Immature natural killer cell (primary cell): ENCODE results near the gene EPS8. TPM values are rescaled to one million over a fixed set of nuclear protein-coding genes. Genes with fewer than 3 reads are reported as not detected.

Experiments used
- DNase-seq, 3 donors: peaks; one replicate each; pipeline ENCODE4 v3.0.0; 2022; ENCODE audit warnings: mixed read lengths in 1 of 3
- H3K27ac Mint-ChIP-seq, 6 donors: one replicate each; pipeline ENCODE4 v1.8.0; 2020; ENCODE audit warnings: mixed read lengths in 6 of 6, mild to moderate bottlenecking in 5 of 6, inconsistent platforms in 4 of 6, moderate library complexity in 3 of 6
- H3K27me3 Mint-ChIP-seq, 3 donors: one replicate each; pipeline ENCODE4 v1.8.0; 2020 to 2021; ENCODE audit warnings: low read depth in 3 of 3, mild to moderate bottlenecking in 3 of 3, mixed read lengths in 3 of 3, moderate library complexity in 3 of 3, inconsistent platforms in 1 of 3
- H3K36me3 Mint-ChIP-seq, 3 donors: one replicate each; pipeline ENCODE4 v1.8.0; 2020; ENCODE audit warnings: mixed read lengths in 3 of 3, inconsistent platforms in 2 of 3, mild to moderate bottlenecking in 2 of 3
- H3K4me1 Mint-ChIP-seq, 2 donors: one replicate each; pipeline ENCODE4 v1.8.0; 2020; ENCODE audit warnings: inconsistent platforms in 2 of 2, mild to moderate bottlenecking in 2 of 2, mixed read lengths in 2 of 2, moderate library complexity in 1 of 2
- H3K4me3 Mint-ChIP-seq, 5 donors: one replicate each; pipeline ENCODE4 v1.8.0; 2020; ENCODE audit warnings: mild to moderate bottlenecking in 5 of 5, mixed read lengths in 5 of 5, inconsistent platforms in 3 of 5, moderate library complexity in 3 of 5
- H3K9me3 Mint-ChIP-seq, 6 donors: one replicate each; pipeline ENCODE4 v1.8.0; 2020; ENCODE audit warnings: mild to moderate bottlenecking in 6 of 6, mixed read lengths in 6 of 6, inconsistent platforms in 4 of 6, moderate library complexity in 3 of 6
- polyA plus RNA-seq, 3 donors: library from polyadenylated mRNA; unstranded; fragments of 300-500 nt; fragmentation: Illumina TruSeq; gene quantifications; one replicate each; pipeline ENCODE4 v1.2.3, GENCODE V29; 2021

The EPS8 gene
- polyA plus RNA-seq, 3 donors from 2014 or later, result 0.24 to 2.8 (median 2.0) TPM

- peaks cover 0 to 3% (median 0%) of the 10 kb centered on the region in 6 donors for H3K9me3 Mint-ChIP-seq
- no peaks in the 10 kb centered on the region for H3K36me3 Mint-ChIP-seq
- H3K4me3 Mint-ChIP-seq, result no peak overlapping the region
- no peaks in the 10 kb centered on the region for H3K4me1 Mint-ChIP-seq
- peaks cover 1 to 2% (median 2%) of the 10 kb centered on the region in 3 donors for H3K27me3 Mint-ChIP-seq
- DNase-seq, result no peak
- no peak overlapping the region for H3K27ac Mint-ChIP-seq
These were observed 144.5 kb downstream of the EPS8 start for GRCh38 chr12:15644700-15645099.

GRCh38 chr12:15638231-15638630 is 151.0 kb downstream of the EPS8 start:
- Mint-ChIP-seq H3K4me1 (no peaks in the 10 kb centered on the region), H3K4me3 (no peak overlapping the region), H3K27me3 (peaks cover 0 to 3% (median 2%) of the 10 kb centered on the region in 3 donors), H3K27ac (no peak overlapping the region), H3K36me3 (no peaks in the 10 kb centered on the region), H3K9me3 (peaks cover 0 to 4% (median 0%) of the 10 kb centered on the region in 6 donors)
- DNase-seq, result no peak

DNA sequence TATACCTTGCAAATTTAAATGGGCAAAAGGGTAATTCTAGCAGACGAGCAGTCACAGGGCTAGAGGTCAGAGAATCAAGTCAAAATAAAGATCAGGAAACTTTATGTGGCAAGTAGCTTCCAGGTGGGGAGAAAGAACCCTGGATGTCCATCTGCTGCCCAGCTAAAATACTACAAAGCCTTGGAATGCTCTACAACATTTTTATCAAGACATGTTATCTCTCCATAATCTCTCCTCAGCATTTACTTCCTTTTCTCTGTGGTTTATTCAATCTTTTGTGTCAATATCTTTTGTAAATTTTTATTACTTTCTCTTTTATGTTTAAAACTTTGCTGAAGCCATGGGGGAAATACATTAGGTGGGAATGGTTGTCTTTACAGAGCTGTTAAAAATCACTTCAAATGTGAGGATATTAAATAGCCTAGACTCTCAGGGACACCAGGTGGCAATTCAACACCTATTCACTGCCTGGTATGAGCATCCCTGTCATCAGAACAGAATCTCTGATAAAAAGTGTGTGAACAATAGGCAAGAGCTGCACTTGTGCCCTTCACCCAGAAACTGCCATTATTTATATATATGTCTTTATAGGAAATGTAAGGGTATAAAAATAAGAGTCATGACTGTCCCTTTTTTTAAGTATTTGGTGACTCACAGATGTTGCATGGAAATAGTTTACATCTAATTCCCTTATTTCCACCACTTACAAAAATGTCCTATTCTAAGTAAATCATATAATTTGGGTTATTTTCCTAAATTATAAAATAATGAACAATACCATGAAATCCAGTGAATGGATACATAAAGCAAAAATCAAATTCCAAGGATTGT is 152.9 kb downstream of the EPS8 start:
- no peaks in the 10 kb centered on the region for H3K4me1 Mint-ChIP-seq
- no peaks in the 10 kb centered on the region for H3K36me3 Mint-ChIP-seq
- peaks cover 0 to 5% (median 2%) of the 10 kb centered on the region in 3 donors for H3K27me3 Mint-ChIP-seq
- H3K4me3 Mint-ChIP-seq, result no peak overlapping the region
- no peak for DNase-seq
- H3K9me3 Mint-ChIP-seq, result peaks cover 0 to 2% (median 0%) of the 10 kb centered on the region in 6 donors
- no peak overlapping the region for H3K27ac Mint-ChIP-seq

DNA sequence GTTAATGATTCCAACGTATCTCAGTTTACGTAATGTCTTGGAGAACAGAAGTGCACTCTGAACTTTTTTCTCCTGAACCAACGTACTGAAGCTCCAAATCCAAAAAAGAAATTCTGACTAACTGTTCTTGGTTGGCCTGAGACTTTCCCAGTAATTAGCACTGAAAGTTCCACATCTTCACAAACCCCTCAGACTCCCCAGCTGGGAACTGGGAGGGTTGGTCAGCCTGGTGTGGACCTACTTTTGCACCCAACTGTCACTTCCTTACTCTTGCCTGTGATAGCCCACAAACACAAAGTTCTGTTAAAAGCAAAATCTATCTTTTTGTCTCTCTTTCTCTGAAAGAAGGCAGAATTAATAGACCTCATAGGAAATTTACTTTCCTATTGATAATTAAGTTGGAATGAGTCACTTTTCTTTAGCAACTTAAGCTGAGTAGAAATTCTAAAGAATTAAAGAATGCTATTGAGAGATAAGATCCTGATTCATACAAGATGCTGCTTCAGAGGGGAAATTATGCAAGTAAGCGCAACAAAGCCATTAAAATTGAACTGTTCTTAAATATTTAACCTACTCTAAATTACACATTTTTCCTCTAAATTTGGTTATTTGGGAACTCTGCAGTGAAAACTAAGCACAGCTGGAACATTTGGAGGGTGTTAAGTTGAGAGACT is 155.0 kb downstream of the EPS8 start:
- Mint-ChIP-seq H3K36me3 (no peaks in the 10 kb centered on the region), H3K9me3 (peaks cover 0 to 2% (median 0%) of the 10 kb centered on the region in 6 donors), H3K27me3 (peaks cover 4% of the 10 kb centered on the region in 3 donors), H3K4me1 (no peaks in the 10 kb centered on the region), H3K27ac (no peak overlapping the region), H3K4me3 (no peak overlapping the region)
- no peak for DNase-seq

DNA sequence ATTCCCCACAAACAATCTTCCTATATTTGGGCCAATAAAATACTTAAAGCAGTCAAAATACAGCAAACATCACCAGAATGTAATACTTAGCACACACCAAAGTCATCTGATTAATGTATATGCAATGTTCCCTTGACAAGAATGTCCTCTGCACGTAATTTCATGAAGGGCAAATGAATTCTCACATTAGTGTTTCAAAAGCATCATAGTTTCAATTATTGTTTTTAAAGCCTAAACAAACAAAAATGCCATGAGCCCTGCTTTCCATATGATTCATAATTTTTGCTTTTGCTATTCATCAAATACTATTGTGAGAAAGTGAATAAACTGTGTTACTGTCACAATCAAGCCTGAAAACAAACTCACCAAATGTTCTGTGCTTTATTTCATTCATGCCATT is 156.0 kb downstream of the EPS8 start:
- peaks cover 0 to 2% (median 0%) of the 10 kb centered on the region in 6 donors for H3K9me3 Mint-ChIP-seq
- H3K4me1 Mint-ChIP-seq, result no peaks in the 10 kb centered on the region
- H3K27ac Mint-ChIP-seq, result no peak overlapping the region
- no peak for DNase-seq
- peaks cover 4% of the 10 kb centered on the region in 3 donors for H3K27me3 Mint-ChIP-seq
- no peak overlapping the region for H3K4me3 Mint-ChIP-seq
- H3K36me3 Mint-ChIP-seq, result no peaks in the 10 kb centered on the region

DNA sequence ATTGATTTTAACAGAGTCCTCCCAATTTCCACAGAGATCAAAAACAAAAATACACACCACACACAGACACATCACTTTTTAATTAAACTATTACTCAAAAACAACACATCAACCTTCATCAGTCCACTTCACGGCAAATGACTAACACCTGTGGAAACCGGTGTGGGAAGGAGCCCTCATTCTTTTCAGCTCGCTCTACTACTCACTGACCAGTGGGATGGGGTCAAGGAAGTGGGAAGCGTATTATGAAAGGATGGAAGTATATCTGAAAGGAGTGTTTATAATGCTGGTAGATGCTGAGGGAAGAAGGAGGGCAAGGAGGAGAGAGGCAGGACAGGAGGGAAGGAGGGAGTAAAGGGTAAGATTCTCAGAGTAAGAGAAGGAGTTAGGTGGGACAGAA is 156.5 kb downstream of the EPS8 start:
- Mint-ChIP-seq H3K4me1 (no peaks in the 10 kb centered on the region), H3K4me3 (no peak overlapping the region), H3K27me3 (peaks cover 4% of the 10 kb centered on the region in 3 donors), H3K27ac (no peak overlapping the region), H3K9me3 (peaks cover 0 to 2% (median 0%) of the 10 kb centered on the region in 6 donors), H3K36me3 (no peaks in the 10 kb centered on the region)
- no peak for DNase-seq

DNA sequence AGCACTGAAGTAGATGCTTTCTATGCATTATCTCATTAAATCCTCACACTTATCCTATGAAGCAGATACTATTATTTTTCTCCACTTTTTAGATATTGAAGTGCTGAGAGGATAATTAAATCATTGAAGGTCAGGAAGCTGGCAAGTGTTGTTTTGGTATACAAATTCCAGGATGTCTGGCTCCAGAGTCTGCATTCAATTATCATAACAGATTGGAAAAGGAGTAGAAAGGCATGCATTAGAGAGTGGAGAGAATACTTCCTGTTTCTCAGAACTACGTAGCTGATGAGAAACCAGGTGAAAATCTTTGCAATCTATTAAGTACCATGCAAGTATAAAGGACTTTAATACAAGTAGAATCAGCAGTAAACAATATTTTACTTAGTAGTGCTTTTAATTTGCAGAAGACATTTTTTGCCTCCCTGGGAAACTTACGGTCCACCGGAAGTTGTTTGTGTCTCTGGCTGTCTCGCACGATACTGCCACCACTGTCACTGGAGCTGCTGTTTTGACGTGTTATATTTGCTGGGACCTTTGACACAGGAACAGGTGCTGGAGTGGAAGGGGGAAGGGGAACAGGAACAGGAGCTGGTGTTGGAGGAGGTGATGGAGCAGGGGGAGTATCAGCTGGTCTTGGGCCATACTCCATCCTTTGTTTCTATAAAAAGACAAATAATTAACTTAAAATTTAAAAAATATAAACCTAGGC is 158.0 kb downstream of the EPS8 start:
- H3K27me3 Mint-ChIP-seq, result peaks cover 4 to 8% (median 4%) of the 10 kb centered on the region in 3 donors
- H3K4me3 Mint-ChIP-seq, result no peak overlapping the region
- DNase-seq, result no peak
- no peaks in the 10 kb centered on the region for H3K4me1 Mint-ChIP-seq
- no peak overlapping the region for H3K27ac Mint-ChIP-seq
- peaks cover 0 to 2% (median 0%) of the 10 kb centered on the region in 6 donors for H3K9me3 Mint-ChIP-seq
- no peaks in the 10 kb centered on the region for H3K36me3 Mint-ChIP-seq

GRCh38 chr12:15629761-15630160 is 159.4 kb downstream of the EPS8 start:
- peaks cover 4 to 8% (median 4%) of the 10 kb centered on the region in 3 donors for H3K27me3 Mint-ChIP-seq
- no peak for DNase-seq
- H3K27ac Mint-ChIP-seq, result no peak overlapping the region
- no peaks in the 10 kb centered on the region for H3K36me3 Mint-ChIP-seq
- no peak overlapping the region for H3K4me3 Mint-ChIP-seq
- peaks cover 0 to 4% (median 0%) of the 10 kb centered on the region in 6 donors for H3K9me3 Mint-ChIP-seq
- no peaks in the 10 kb centered on the region for H3K4me1 Mint-ChIP-seq

DNA sequence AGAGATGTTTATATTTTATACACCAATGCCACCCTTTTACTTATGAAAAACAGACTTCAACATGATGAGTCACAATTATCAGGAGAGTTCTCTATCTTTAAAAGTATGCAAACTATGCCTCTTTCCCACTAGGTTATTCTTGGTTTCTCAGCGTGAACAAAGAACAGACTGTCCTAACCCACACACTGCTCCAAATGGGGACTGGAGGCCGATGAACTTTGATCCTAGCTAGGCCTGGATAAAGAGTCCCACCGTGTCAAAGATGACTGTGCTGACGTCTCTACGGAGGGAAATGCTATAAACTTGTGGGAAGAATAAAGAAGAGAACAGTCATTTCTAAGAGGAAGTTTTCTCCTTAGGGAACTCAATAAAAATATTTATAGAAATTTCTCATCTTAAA is 160.1 kb downstream of the EPS8 start:
- Mint-ChIP-seq H3K27me3 (peaks cover 4 to 8% (median 4%) of the 10 kb centered on the region in 3 donors), H3K27ac (no peak overlapping the region), H3K4me3 (no peak overlapping the region), H3K4me1 (no peaks in the 10 kb centered on the region), H3K36me3 (no peaks in the 10 kb centered on the region), H3K9me3 (peaks cover 0 to 4% (median 0%) of the 10 kb centered on the region in 6 donors)
- no peak for DNase-seq

GRCh38 chr12:15627995-15628945 is 160.9 kb downstream of the EPS8 start:
- H3K36me3 Mint-ChIP-seq, result no peaks in the 10 kb centered on the region
- H3K9me3 Mint-ChIP-seq, result peaks cover 0 to 2% (median 0%) of the 10 kb centered on the region in 6 donors
- H3K4me3 Mint-ChIP-seq, result no peak overlapping the region
- no peak for DNase-seq
- peaks cover 2 to 8% (median 4%) of the 10 kb centered on the region in 3 donors for H3K27me3 Mint-ChIP-seq
- H3K27ac Mint-ChIP-seq, result no peak overlapping the region
- no peaks in the 10 kb centered on the region for H3K4me1 Mint-ChIP-seq

- Mint-ChIP-seq H3K9me3 (peaks cover 0 to 3% (median 0%) of the 10 kb centered on the region in 6 donors), H3K4me3 (no peak overlapping the region), H3K36me3 (no peaks in the 10 kb centered on the region), H3K4me1 (no peaks in the 10 kb centered on the region), H3K27ac (no peak overlapping the region), H3K27me3 (peaks cover 0 to 5% (median 0%) of the 10 kb centered on the region in 3 donors)
- DNase-seq, result no peak
These were observed 164.1 kb downstream of the EPS8 start for GRCh38 chr12:15625075-15625474.

DNA sequence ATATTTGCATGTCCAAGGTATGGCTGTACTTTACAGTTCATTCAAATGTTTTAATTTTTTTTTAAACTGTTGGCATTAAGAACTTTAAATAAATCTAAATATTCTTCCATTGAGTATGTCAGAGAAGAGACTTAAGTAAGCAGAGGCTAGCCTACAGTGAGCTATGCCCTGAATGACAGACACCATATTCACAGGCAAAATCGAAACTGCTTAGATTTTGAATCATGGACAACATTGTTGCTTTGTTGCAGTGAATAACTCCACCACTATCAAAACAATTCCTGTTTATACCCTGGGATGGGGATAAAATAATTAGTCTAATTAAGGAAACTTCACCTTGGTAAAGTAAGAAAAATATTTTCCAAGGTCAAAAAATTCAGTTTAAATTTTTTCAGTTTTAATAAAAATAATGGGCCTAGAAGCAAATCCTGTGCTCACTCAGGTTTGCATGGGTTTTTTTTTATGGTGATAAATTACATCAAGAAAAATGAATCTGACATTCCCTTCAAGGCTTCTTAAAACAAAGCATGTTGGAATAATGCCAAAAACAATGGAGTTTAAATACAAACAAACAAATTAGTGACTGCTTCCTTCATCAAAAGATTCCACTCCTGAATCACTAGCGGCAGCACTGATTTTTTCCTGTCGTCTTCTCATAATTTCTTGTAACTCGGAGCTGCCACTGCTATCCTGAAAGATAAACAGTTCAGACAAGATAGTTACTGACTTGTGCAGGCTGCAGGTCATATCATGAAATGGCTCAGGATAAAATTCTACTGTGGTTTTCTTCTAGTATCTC is 168.2 kb downstream of the EPS8 start:
- Mint-ChIP-seq H3K9me3 (peaks cover 0 to 5% (median 0%) of the 10 kb centered on the region in 6 donors), H3K27me3 (peaks cover 0 to 2% (median 1%) of the 10 kb centered on the region in 3 donors), H3K36me3 (no peaks in the 10 kb centered on the region), H3K27ac (no peak overlapping the region), H3K4me1 (no peaks in the 10 kb centered on the region), H3K4me3 (no peak overlapping the region)
- no peak for DNase-seq
